ENCODE data around the gene MEGF11.

The MEGF11 gene

GRCh38 chr15:65990298-65990981 is 263.1 kb downstream of the MEGF11 start:
- FAIRE-seq (no peak), DNase-seq (ENCODE audit: insufficient read length, low spot score) (no peak)
- no peak for TF ChIP-seq CTCF (IDR thresholded peaks at IDR 0.05; ENCODE audit: insufficient read depth, missing control alignments)

DNA sequence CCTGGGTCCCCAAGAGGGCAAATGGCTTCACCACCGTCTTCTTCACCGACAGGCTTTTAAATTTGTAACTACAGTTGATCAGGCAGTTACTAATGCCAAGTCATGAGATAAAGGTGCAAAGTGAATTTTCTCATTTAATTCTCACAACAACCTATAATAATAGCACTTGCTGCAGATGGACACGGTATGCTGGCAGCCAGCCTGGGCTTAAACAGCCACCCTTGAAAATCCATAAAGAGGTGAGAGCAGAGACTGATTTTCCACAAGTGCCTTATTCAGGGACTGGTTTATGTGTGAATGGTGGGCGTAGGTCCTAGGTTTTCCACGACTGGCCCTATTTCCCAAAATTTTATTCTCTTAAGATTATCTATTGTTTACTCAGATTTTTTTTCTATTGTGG is 266.4 kb downstream of the MEGF11 start:
- FAIRE-seq (no peak), DNase-seq (ENCODE audit: insufficient read length, low spot score) (no peak)
- no peak for TF ChIP-seq CTCF (IDR thresholded peaks at IDR 0.05; ENCODE audit: insufficient read depth, missing control alignments)

GRCh38 chr15:65986416-65986815 is 267.1 kb downstream of the MEGF11 start:
- FAIRE-seq (no peak), DNase-seq (ENCODE audit: insufficient read length, low spot score) (no peak)
- TF ChIP-seq CTCF (IDR thresholded peaks at IDR 0.05; ENCODE audit: insufficient read depth, missing control alignments), result no peak

GRCh38 chr15:65985387-65985786 is 268.2 kb downstream of the MEGF11 start:
- FAIRE-seq, result no peak
- DNase-seq (ENCODE audit: insufficient read length, low spot score), result no peak
- TF ChIP-seq CTCF (IDR thresholded peaks at IDR 0.05; ENCODE audit: insufficient read depth, missing control alignments), result no peak

DNA sequence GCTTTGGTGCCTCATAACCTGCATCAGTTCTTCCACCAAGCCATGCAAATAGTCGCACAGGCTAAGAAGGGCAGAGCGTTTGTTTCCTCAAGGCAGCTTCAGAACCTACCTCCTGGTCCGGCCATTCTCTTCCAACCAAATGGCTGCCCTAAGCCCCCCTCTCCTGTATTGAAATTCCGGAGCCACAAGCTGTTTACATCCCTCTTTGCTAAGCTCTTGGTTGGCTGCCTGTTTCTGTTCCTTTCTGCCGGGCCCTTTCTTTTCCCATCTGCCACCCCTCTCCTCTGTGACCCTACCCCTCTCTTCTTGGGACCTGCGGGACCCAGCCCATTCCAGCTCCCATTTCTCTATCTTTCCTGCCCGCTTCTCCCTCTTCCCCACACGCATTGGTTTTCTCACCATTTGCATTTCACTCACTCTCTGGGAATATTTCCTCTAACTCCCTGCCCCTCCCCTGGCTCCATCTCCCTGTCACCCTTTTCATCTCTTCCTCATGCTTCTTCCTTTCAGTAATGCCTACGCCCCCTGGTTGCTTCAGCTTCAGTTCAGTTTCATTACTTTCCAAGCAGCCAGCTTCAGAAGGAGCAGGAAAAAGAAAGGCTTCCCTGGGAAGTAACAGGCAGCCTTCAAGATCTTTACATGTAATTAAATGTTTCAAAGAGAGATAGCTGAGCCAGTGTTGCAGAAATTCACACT is 270.8 kb downstream of the MEGF11 start:
- FAIRE-seq (no peak), DNase-seq (ENCODE audit: insufficient read length, low spot score) (no peak)
- TF ChIP-seq CTCF (IDR thresholded peaks at IDR 0.05; ENCODE audit: insufficient read depth, missing control alignments), result no peak

DNA sequence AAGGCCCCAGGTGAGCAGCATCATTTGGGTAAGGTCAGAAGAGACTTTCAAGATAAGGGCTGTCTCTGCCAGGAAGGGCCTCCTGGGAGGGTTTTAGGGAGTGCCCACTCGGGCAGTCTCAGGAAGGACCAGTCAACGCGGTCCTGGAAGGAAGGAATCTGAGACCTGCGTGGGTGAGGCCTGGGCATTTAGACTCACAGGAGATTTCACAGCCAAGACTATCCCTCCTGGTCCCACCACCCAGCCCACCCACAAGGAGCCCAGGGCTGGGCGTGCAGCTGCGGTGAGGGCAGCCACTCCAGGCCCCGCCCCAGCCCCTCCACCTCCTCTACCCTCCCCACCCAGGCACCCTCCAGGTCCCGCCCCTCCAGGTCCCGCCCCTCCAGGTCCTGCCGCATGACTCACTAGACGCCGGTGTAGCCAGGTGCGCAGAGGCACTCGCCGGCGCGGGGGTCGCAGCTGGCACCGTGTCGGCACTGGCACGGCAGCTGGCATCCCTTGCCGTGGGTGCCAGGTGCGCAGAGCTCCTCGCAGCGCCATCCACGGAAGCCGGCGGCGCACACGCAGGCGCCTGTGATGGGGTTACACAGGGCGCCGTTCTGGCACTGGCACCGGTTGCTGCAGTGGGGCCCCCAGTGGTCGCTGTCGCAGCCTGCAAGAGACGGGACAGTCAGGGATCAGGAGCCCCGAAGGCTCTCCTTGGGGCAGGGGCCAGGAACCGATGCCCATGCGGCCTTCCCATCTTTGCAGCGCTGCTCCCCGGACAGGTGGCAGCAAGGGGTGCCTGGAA is 271.5 kb downstream of the MEGF11 start:
- DNase-seq (ENCODE audit: insufficient read length, low spot score) (no peak), FAIRE-seq (no peak)
- TF ChIP-seq CTCF (IDR thresholded peaks at IDR 0.05; ENCODE audit: insufficient read depth, missing control alignments), result peak; percentile 28

All from D721Med (cell line).